NCI-H2107 treated with DMSO at 0.1 percent for 48 hours (cell line): ENCODE measurements around the gene PPIF.
A peak's percentile ranks its signal among the peaks of the same experiment; 100 is the strongest.

Source experiments
- DNase-seq: peaks from one replicate; lab custom pipeline; 2025; ENCODE audit not compliant: unreplicated experiment; lab: John Stamatoyannopoulos, UW

Gene PPIF

GRCh38 chr10:79367426-79368189, 20.3 kb downstream of the PPIF start:
- no peak for DNase-seq

- no peak for DNase-seq
Observed at GRCh38 chr10:79372871-79373270, 25.6 kb downstream of the PPIF start.

GRCh38 chr10:79374312-79375191, 27.3 kb downstream of the PPIF start:
- DNase-seq: peak; percentile 9

GRCh38 chr10:79375321-79376077, 28.2 kb downstream of the PPIF start:
- no peak for DNase-seq

GRCh38 chr10:79376078-79376628, 28.9 kb downstream of the PPIF start:
- no peak for DNase-seq

GRCh38 chr10:79376751-79377556, 29.7 kb downstream of the PPIF start:
- DNase-seq: no peak

GRCh38 chr10:79377557-79378382, 30.5 kb downstream of the PPIF start:
- no peak for DNase-seq

- no peak for DNase-seq
Observed at GRCh38 chr10:79378383-79378646, 31.0 kb downstream of the PPIF start.

- no peak for DNase-seq
Observed at GRCh38 chr10:79378647-79379511, 31.6 kb downstream of the PPIF start.

GRCh38 chr10:79379512-79380124, 32.3 kb downstream of the PPIF start:
- no peak for DNase-seq

GRCh38 chr10:79380125-79380945, 33.1 kb downstream of the PPIF start:
- no peak for DNase-seq

GRCh38 chr10:79380946-79381721, 33.9 kb downstream of the PPIF start:
- DNase-seq: no peak

GRCh38 chr10:79381804-79382221, 34.5 kb downstream of the PPIF start:
- DNase-seq: no peak

GRCh38 chr10:79382491-79382941, 35.2 kb downstream of the PPIF start:
- no peak for DNase-seq

- DNase-seq: no peak
Observed at GRCh38 chr10:79383974-79384606, 36.8 kb downstream of the PPIF start.

GRCh38 chr10:79384773-79385391, 37.6 kb downstream of the PPIF start:
- no peak for DNase-seq
